Pancreas (tissue), 10 donors: ENCODE measurements around the gene TUBA8. TPM values are rescaled to one million over a fixed set of nuclear protein-coding genes. Genes with fewer than 3 reads are reported as not detected.
"Not testable (repeated sequence)": the region's sequence is repeated elsewhere in the genome, so short reads cannot be mapped to it uniquely, and the experiment has no call there.

Experiments
- ATAC-seq, 4 donors: fragments of 200-7000 bp; cut with Tn5 transposase; one replicate each; pipeline versions ENCODE4 v1.8.0 to v1.9.1; 2020; ENCODE audit warnings: mild to moderate bottlenecking in 4 of 4, moderate library complexity in 4 of 4
- DNase-seq, 6 donors: peaks; one replicate each; pipeline ENCODE4 v3.0.0-alpha.2; 2020
- FAIRE-seq: peaks from 2 replicates; lab custom pipeline; 2012; peaks lifted over from hg19 to GRCh38; lab: Jason Lieb, UNC
- H3K27ac ChIP-seq, 4 donors: fragments of 200-600 bp; sonication (generic); 1 replicate in 3 of 4; 2 replicates in 1 of 4; pipeline versions ENCODE4 v1.5.0 to v1.8.0; 2020
- H3K27me3 ChIP-seq, 4 donors: fragments of 200-600 bp; one replicate each; pipeline ENCODE4 v1.8.0; 2021
- H3K36me3 ChIP-seq, 3 donors: fragments of 200-600 bp; sonication (generic) in 1 of 3; one replicate each; pipeline versions ENCODE4 v1.5.0 to v1.8.0; 2020 to 2021
- H3K4me1 ChIP-seq, 3 donors: fragments of 200-600 bp; one replicate each; pipeline ENCODE4 v1.8.0; 2021
- H3K4me3 ChIP-seq, 4 donors: fragments of 200-600 bp; sonication (generic) in 2 of 4; one replicate each; pipeline versions ENCODE4 v1.5.0 to v1.8.0; 2020 to 2021
- H3K9me3 ChIP-seq, 4 donors: fragments of 200-600 bp; one replicate each; pipeline ENCODE4 v1.8.0; 2021
- CTCF ChIP-seq, 4 donors: fragments of 200-600 bp; sonication (generic) in 3 of 4; IDR thresholded peaks; one replicate each; pipeline versions ENCODE4 v1.5.0 to v1.8.0; 2021; ENCODE audit warnings: antibody characterized with exemption in 4 of 4
- WGBS, 2 donors: extraction: QIAGEN DNeasy Blood & Tissue Kit; methylation state at CpG; one replicate each; pipeline ENCODE4 v1.1.7; 2013; 5-methylcytosine and 5-hydroxymethylcytosine counted together
- intact Hi-C, 3 donors: fragments of 100-400 bp; cut with DNase I; formaldehyde crosslinking; loops; one replicate each; pipeline versions ENCODE4 v1.11.1 to v1.14.2; 2022
- polyA plus RNA-seq, 2 donors: library from polyadenylated mRNA; stranded (reverse); fragments of 200-250 nt; gene quantifications; one replicate each; pipeline ENCODE4 v1.2.3, GENCODE V29; 2013
- total RNA-seq, 6 donors: library from RNA; stranded (reverse); fragmentation: NEBNext Ultra II Directional in 4 of 6; extraction: Animal tissue kit (Norgen Biotek cat#: 25700) in 4 of 6; gene quantifications; one replicate each; pipeline versions ENCODE4 v1.2.1 to v1.2.4, GENCODE V29; 2021 to 2023
- donor health status: healthy with polysubstance abuse.
- donor health status: DM: no; HTN: no; CAD: no; lungs with moderate emphysema.
- donor health status: DM: no; HTN: no; CAD: no.
- donor health status: control.
- donor health status: control.
- donor health status: Bipolar disorder and iron deficiency.
- donor health status: DM: yes; HTN: yes; CAD: no.
- donor health status: DM: no; HTN: no; CAD: no.
- donor health status: DM: no; HTN: no; CAD: no.
- donor health status: DM: yes; HTN: yes; CAD: no.

TUBA8 gene
- 1 to 10 TPM; 1.5 to 2.8 (median 1.8) TPM for total RNA-seq
- 1 to 10 TPM; 3.5 to 5.4 TPM for polyA plus RNA-seq

- peak within 1 kb of the TSS; percentile 35 to 65 (median 44) for H3K4me3 ChIP-seq
- peak; percentile 48 to 83 (median 58) for DNase-seq
Measured at GRCh38 chr22:18110194-18110953, at the start of gene TUBA8. TSS of gene TUBA8 (plus strand) at chr22:18110809. CDS start at chr22:18110866, 57 bp downstream.

GRCh38 chr22:18062421-18062820 lies 48.2 kb upstream of the TUBA8 start:
- Histone ChIP-seq H3K9me3 (no peaks in the 10 kb centered on the region), H3K36me3 (no peaks in the 10 kb centered on the region), H3K4me1 (peaks cover 4 to 26% (median 8%) of the 10 kb centered on the region in 3 donors), H3K27ac (peak overlapping the region in 2 of 4 donors; percentile 82 to 84), H3K4me3 (no peak overlapping the region), H3K27me3 (no peaks in the 10 kb centered on the region)
- no peak for FAIRE-seq
- no peak for DNase-seq
- WGBS, 2 donors = 94 to 99% methylated on average over 3 of the region's 3 CpGs
- ATAC-seq = no peak
- no peak for TF ChIP-seq CTCF (IDR thresholded peaks at IDR 0.05)
- intact Hi-C loops = no loop called here

More at GRCh38 chr22:18110194-18110953, at the start of gene TUBA8:
- TF ChIP-seq CTCF (IDR thresholded peaks at IDR 0.05) = no peak
- H3K27ac ChIP-seq = peak within 1 kb of the TSS in 1 of 4 donors; percentile 27
- 0 to 1% methylated on average over 46 to 72 of the region's 72 CpGs for WGBS, 2 donors
- no peak for FAIRE-seq
- no peaks in the 10 kb centered on the region for H3K9me3 ChIP-seq
- H3K27me3 ChIP-seq = no peaks in the 10 kb centered on the region
- H3K4me1 ChIP-seq = no peaks in the 10 kb centered on the region
- intact Hi-C loops = no loop called here
- ATAC-seq = peak; percentile 79 to 86 (median 86)
- no peaks in the 10 kb centered on the region for H3K36me3 ChIP-seq

GRCh38 chr22:18063306-18063705 lies 47.3 kb upstream of the TUBA8 start:
- Histone ChIP-seq H3K4me1 (peaks cover 4 to 17% (median 8%) of the 10 kb centered on the region in 3 donors), H3K4me3 (no peak overlapping the region), H3K36me3 (no peaks in the 10 kb centered on the region), H3K9me3 (no peaks in the 10 kb centered on the region), H3K27me3 (no peaks in the 10 kb centered on the region), H3K27ac (peak overlapping the region in 1 of 4 donors; percentile 15)
- intact Hi-C loops = no loop called here
- TF ChIP-seq CTCF (IDR thresholded peaks at IDR 0.05) = no peak
- DNase-seq = peak in 1 of 6 donors; percentile 28
- FAIRE-seq = no peak
- no peak for ATAC-seq
- 87 to 91% methylated on average over 7 of the region's 7 CpGs for WGBS, 2 donors

- ATAC-seq, H3K27me3 ChIP-seq, H3K27ac ChIP-seq, FAIRE-seq, intact Hi-C loops, H3K36me3 ChIP-seq, H3K4me3 ChIP-seq, H3K9me3 ChIP-seq: not testable (repeated sequence)
- 81 to 84% methylated on average over 6 of the region's 6 CpGs for WGBS, 2 donors
- peaks cover 4 to 16% (median 8%) of the 10 kb centered on the region in 3 donors for H3K4me1 ChIP-seq
- peak in 1 of 6 donors; percentile 21 for DNase-seq
Measured at GRCh38 chr22:18063715-18064114, 46.9 kb upstream of the TUBA8 start.

- ATAC-seq = no peak
- DNase-seq = peak in 1 of 6 donors; percentile 7
- WGBS, 2 donors = 79 to 92% methylated on average over 7 of the region's 7 CpGs
- Histone ChIP-seq H3K36me3 (no peaks in the 10 kb centered on the region), H3K27me3 (no peaks in the 10 kb centered on the region), H3K4me3 (no peak overlapping the region), H3K27ac (no peak overlapping the region), H3K4me1 (peaks cover 4 to 16% (median 8%) of the 10 kb centered on the region in 3 donors), H3K9me3 (no peaks in the 10 kb centered on the region)
- no peak for TF ChIP-seq CTCF (IDR thresholded peaks at IDR 0.05)
- no peak for FAIRE-seq
- intact Hi-C loops = no loop called here
Measured at GRCh38 chr22:18064636-18065035, 46.0 kb upstream of the TUBA8 start.
